ENCODE results near the gene TSPAN31. TPM values are rescaled to one million over a fixed set of nuclear protein-coding genes. Genes with fewer than 3 reads are reported as not detected.
"Not testable (repeated sequence)": the region's sequence is repeated elsewhere in the genome, so short reads cannot be mapped to it uniquely, and the experiment has no call there.

The TSPAN31 gene
- total RNA-seq, 4 donors from 2014 or later, result 47.1 to 115 (median 80.1) TPM

- DNase-seq (ENCODE audit: low spot score in 2 of 2), result no peak
- no peak for TF ChIP-seq CTCF (IDR thresholded peaks at IDR 0.05)
- TF ChIP-seq POLR2A (IDR thresholded peaks at IDR 0.05), result no peak
- TF ChIP-seq EP300 (IDR thresholded peaks at IDR 0.05), result no peak
- H3K9me3 ChIP-seq, result peaks cover 0 to 15% (median 0%) of the 10 kb centered on the region in 4 donors
- 92 to 95% methylated on average over 3 of the region's 3 CpGs for WGBS, 2 donors
- H3K4me1 ChIP-seq, result no peaks in the 10 kb centered on the region
- H3K36me3 ChIP-seq, result peaks cover 0 to 84% (median 0%) of the 10 kb centered on the region in 3 donors
- no peak overlapping the region for H3K27ac ChIP-seq
- H3K27me3 ChIP-seq, result no peaks in the 10 kb centered on the region
- H3K4me3 ChIP-seq, result no peak overlapping the region
Observed at GRCh38 chr12:57707250-57707649, 37.6 kb upstream of the TSPAN31 start.

DNA sequence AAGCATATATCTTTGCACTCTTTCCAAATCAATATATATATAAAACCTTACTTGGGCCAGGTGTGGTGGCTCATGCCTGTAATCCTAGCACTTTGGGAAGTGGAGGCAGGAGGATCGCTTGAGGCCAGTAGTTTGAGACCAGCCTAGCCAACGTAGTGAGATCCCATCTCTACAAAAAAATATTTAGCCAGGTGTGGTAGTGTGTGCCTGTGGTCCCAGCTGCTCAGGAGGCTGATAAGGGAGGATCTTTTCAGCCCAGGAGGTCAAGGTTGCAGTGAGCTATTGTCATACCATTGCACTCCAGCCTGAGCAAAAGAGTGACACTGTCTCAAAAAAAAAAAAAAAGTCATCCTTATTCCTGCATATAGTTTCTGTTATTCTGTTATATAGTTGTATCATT lies 36.5 kb upstream of the TSPAN31 start:
- TF ChIP-seq CTCF (IDR thresholded peaks at IDR 0.05) (no peak), POLR2A (IDR thresholded peaks at IDR 0.05) (no peak), EP300 (IDR thresholded peaks at IDR 0.05) (no peak)
- no peak overlapping the region for H3K4me3 ChIP-seq
- no peak for DNase-seq (ENCODE audit: low spot score in 2 of 2)
- no peaks in the 10 kb centered on the region for H3K27me3 ChIP-seq
- H3K4me1 ChIP-seq, result no peaks in the 10 kb centered on the region
- 88 to 93% methylated on average over 2 of the region's 2 CpGs for WGBS, 2 donors
- peaks cover 0 to 84% (median 0%) of the 10 kb centered on the region in 3 donors for H3K36me3 ChIP-seq
- peaks cover 0 to 10% (median 0%) of the 10 kb centered on the region in 4 donors for H3K9me3 ChIP-seq
- H3K27ac ChIP-seq, result no peak overlapping the region

DNA sequence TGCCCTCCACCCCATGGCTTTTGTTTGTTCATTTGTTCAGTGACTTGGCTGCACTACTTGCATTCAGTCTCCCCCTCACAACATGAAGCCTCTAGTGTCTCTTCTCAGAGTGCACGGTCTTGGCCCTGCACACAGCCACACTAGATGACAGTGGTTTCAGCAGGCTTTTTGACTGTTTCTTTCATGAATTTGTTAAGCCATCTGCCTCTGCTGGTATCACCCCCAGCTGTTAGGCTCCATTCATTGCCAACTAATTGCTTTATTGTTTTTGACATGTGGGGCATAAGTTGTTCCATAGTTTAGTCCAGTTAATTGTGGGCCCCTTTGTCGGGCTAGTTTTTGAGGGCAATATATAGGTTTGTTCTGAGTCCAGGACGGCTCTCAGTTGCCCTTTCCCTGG lies 32.1 kb upstream of the TSPAN31 start:
- H3K9me3 ChIP-seq, result no peaks in the 10 kb centered on the region
- no peaks in the 10 kb centered on the region for H3K27me3 ChIP-seq
- H3K27ac ChIP-seq, result no peak overlapping the region
- 63 to 82% methylated on average over 3 of the region's 3 CpGs for WGBS, 2 donors
- TF ChIP-seq CTCF (IDR thresholded peaks at IDR 0.05) (no peak), POLR2A (IDR thresholded peaks at IDR 0.05) (no peak), EP300 (IDR thresholded peaks at IDR 0.05) (no peak)
- H3K4me3 ChIP-seq, result no peak overlapping the region
- H3K36me3 ChIP-seq, result peaks cover 0 to 81% (median 7%) of the 10 kb centered on the region in 3 donors
- H3K4me1 ChIP-seq, result no peaks in the 10 kb centered on the region
- no peak for DNase-seq (ENCODE audit: low spot score in 2 of 2)

- Histone ChIP-seq H3K9me3 (no peaks in the 10 kb centered on the region), H3K36me3 (peaks cover 0 to 81% (median 11%) of the 10 kb centered on the region in 3 donors), H3K4me1 (no peaks in the 10 kb centered on the region), H3K27ac (no peak overlapping the region), H3K27me3 (no peaks in the 10 kb centered on the region), H3K4me3 (no peak overlapping the region)
- TF ChIP-seq CTCF (IDR thresholded peaks at IDR 0.05) (no peak), POLR2A (IDR thresholded peaks at IDR 0.05) (no peak), EP300 (IDR thresholded peaks at IDR 0.05) (no peak)
- 60 to 66% methylated on average over 5 of the region's 5 CpGs for WGBS, 2 donors
- DNase-seq (ENCODE audit: low spot score in 2 of 2), result no peak
Observed at GRCh38 chr12:57713209-57713608, 31.6 kb upstream of the TSPAN31 start.

DNA sequence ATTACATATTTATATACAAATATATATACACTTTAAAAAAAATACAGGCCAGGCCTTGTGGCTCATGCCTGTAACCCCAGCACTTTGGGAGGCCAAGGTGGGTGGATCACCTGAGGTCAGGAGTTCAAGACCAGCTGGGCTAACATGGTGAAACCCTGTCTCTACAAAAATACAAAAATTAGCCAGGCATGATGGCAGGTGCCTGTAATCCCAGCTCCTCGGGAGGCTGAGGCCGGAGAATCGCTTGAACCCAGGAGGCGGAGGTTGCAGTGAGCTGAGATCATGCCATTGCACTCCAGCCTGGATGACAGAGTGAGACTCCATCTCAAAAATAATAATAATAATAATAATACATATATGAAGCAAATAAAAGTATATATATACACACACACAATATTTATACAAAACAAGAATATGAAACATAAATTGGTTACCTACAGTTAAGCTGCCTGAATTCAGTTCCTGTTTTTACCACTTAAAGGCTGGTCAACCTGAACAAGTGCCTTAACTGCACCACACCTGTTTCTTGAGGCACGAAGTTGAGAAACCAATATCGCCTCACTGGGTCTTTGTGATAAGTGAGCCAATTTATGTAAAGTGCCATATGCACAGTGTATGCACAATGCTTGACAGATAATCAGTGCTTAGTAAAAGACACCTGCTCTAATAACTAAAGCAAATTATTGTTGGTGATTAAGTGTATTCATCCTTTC lies 29.6 kb upstream of the TSPAN31 start:
- 90 to 96% methylated on average over 6 of the region's 6 CpGs for WGBS, 2 donors
- H3K27ac ChIP-seq; H3K9me3 ChIP-seq; H3K4me1 ChIP-seq; H3K27me3 ChIP-seq; DNase-seq (ENCODE audit: low spot score in 2 of 2); H3K4me3 ChIP-seq: not testable (repeated sequence)
- H3K36me3 ChIP-seq, result peaks cover 0 to 87% (median 16%) of the 10 kb centered on the region in 3 donors
